Stimulated activated CD4-positive, alpha-beta T cell treated with anti-CD3 and anti-CD28 coated beads, Interleukin-1b, Interleukin-23, amount 100 ng/mL, for 24 hours (primary cell): ENCODE data around the gene CTBP1.

Source experiments
- DNase-seq, 4 experiments: peaks; one replicate each; pipeline ENCODE4 v3.0.0-alpha.2; 2020; ENCODE audit warnings: low read depth in 4 of 4, low spot score in 1 of 4

The CTBP1 gene

GRCh38 chr4:1211891-1212545 lies 36.9 kb downstream of the CTBP1 start:
- no peak for DNase-seq

DNA sequence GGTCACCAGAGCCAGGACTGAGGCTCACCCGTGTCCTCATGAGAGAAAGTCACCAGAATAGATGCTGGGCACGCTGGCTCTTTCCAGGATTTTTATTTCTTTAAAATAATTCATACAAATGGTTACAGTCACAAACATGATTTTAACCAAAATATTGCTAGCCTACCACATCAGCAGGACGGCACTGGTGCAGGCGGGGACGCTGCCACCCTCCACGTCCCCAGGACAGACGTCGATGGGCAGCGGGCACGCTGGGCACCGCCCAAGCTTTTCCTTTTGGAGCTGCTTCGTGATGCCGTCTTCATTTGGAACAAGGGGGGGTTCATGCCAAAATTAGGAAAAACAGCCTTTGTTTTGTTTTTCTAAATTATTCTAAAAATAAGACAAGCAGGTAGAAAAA lies 37.6 kb downstream of the CTBP1 start:
- DNase-seq: no peak

DNA sequence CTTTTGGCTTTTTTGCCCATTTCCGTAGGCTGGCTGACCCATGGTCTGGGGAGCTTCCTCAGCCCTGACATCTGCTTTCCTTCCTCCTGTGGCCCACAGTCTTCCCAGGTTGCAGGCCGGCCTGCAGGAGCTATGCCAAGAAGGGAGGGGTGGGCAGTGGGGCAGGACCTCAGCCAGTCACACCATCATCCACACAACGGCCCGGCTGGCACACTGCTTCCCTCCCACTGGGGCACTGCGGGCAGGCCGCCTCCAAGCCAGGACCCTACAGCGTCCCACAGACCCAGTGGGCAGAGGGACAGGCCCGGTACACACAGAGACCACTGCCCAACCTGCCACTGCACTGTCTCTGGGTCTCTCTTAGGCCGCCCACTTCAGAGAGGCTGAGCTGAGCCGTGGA lies 38.0 kb downstream of the CTBP1 start:
- DNase-seq: no peak

- no peak for DNase-seq
These were observed 38.6 kb downstream of the CTBP1 start for GRCh38 chr4:1210241-1210841.

GRCh38 chr4:1209821-1210220 lies 39.1 kb downstream of the CTBP1 start:
- DNase-seq: no peak

DNA sequence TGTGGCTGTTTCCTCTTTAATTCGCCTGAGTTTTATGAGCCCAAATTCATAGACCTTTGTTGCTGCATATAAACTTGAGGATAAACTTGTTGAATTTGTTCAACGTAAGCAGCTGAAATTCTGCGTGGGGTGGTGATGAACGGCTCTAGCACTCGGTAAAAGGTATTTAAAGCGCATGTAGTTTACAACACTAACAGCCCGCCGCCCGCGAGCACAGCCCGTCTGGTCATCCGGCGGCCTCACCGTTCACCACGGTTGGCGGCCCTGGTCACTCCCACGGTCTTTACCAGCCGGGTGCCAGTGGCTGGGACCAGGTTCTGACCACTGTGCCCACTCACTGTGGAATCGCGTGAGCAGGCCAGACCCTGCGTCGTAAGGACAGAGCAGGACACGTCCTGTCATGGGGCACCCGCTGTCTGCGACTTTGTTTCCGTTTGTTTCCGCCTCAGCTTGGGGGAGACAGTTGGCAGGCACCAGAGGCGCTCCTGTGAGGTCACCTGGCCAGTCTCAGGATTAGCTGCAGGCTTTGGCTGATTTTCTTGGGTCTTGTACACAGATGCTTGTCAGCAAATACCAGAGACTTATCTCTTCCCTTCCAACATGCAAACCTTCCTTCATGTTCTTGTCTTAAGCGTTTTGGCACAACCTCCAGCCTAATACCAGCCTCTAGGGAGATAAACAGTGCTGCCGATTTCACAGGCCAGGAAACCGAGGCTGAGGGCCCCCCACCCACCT lies 39.8 kb downstream of the CTBP1 start:
- DNase-seq: no peak

DNA sequence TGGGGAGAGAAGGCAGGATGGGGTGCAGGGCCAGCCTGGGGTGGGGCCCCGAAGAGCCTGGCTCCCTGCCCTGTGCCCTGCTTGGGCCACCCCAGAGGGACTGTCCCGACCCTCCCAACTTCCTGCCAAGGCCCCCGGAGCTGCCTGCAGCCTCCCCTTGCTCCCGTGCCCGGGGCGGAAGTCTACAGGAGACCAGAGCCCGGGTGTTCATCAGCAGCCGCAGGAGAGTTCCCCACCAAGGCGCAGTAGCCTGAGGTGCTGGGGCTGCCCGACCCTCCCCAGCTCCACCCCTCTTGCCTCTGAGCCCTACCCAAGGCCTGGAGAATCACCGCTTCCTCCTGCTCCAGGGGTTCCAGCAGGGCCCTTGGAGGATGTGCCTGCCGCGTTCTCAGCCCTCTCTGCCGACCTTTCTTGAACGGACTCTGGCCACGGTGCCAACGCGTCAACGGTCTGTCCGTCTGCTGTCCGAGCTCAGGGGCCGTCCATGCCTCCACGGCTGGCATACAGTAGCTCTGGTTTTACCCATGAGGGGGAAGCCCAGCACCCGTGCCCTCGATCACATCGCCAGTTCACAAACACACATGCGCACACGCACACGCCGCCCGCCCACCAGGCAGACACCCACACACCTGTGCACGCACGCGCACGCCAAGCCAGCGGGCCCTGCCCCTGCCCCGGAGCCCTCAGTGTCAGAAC lies 40.5 kb downstream of the CTBP1 start:
- no peak for DNase-seq

DNA sequence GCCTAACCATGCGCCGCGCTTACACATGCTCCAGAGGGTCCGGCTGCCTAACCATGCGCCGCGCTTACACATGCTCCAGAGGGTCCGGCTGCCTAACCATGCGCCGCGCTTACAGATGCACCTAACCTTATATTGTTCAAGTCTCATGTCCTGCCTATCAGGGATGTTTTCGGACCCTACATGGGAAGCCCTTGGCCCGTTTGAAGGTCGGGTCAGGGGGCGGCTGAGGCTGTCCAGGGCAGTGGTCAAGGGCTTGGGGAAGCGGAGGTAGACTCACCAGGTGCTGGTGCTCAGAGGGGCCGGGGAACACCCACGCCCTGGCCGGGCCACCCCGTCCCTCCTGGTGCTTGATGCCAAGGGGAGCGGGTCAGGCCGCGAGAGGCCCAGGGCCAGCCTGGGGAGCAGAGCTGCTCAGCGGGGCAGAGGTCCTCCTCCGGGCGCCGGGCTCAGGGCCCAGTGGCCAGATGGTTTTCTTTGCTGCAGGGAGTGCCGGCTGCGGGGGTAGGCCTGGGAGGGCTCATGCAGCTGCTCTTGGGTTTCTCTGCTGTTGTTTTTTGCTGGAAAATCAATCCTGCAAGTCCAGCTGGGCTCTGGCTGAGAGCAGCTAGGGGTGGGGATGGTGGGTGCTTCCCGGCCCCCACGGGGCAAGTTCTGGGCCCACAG lies 41.2 kb downstream of the CTBP1 start:
- no peak for DNase-seq

DNA sequence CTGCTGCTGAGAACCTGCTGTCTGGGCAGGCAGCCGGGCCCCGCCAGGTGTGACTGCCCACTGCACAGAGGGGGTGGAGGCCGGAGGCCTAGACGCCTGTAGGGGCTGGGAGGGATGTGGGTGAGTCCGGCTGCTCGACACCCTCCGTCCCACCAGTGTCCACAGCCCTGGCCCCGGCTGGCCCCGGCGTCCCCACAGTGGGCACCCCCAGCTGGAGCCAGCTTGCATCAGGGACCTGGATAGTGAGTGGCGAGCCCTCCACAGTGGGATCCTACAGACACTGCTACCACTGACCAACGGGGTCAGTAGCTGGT lies 41.8 kb downstream of the CTBP1 start:
- no peak for DNase-seq

- DNase-seq: no peak
These were observed 42.4 kb downstream of the CTBP1 start for GRCh38 chr4:1206299-1207156.

DNA sequence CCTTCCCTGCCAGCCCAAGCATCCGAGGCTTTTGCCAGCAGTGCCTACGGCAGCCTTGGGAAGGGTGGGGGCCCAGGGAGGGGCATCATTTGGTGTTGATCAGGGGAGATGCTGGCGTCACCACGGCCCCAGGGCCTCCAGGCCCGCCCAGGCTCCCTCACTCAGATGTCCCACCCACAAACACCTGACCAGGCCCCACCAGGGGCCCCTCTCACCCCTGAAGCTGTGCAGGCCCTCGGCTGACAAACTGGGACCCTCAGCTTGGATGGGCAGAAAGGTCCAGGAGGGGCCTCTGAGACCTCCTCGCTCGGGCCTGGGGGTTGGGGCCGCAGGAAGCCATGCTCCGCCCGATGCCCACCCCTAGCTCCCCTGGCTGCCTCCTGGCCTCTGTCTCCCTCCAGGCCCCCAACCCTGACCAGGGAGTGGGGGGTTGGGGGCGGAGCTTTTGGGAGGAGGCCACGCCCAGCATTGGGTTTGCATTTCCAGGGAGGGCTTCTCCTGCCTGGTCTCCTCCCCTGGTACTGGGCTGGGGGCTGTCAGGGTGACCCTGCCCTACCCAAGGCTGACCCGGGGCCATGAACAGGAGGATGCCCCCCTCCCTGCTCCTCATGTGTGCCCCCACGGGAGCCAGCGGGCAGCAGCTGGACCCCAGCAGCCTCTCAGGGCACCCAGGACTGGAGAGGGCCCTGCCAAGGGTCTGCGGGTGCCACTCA lies 43.2 kb downstream of the CTBP1 start:
- DNase-seq: no peak

DNA sequence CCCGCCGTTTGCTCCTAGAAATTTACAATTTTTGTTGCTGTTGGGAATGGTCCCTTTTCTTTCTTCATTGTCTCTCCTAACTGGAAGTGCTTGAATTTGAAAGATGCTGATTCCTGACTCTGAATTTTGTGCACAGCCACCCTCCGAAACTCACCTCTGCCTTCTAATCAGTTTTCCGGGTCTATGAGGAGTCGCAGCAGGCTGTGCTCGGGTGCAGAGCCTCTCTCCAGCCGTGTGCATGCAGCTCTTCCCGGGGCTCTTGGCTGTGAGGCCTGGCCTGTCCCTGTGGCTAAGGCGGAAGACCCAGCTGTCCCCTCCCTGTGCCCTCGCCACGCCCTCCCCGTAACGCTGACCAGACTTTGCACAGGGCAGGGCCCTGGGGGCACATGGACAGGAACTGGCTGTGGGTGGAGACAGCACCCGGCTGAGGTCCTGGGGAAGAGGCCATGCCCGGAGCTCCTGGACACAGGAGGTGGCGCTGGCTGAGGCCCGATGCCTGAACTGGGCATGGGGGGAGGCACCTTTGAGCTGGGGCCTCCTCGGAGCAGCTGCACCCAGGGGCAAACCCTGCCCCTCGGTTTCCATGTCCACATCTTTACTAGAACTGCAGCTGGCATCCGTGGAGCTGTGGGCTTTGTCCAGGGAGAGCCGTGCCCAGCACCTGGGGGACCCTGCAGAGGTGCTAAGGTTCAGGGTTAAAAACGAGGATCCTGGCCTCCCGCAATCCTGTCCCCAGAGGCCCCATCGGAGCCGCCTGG lies 43.9 kb downstream of the CTBP1 start:
- DNase-seq: no peak

- no peak for DNase-seq
These were observed 44.6 kb downstream of the CTBP1 start for GRCh38 chr4:1204286-1204827.

- DNase-seq: no peak
These were observed 45.8 kb downstream of the CTBP1 start for GRCh38 chr4:1203026-1203616.

DNA sequence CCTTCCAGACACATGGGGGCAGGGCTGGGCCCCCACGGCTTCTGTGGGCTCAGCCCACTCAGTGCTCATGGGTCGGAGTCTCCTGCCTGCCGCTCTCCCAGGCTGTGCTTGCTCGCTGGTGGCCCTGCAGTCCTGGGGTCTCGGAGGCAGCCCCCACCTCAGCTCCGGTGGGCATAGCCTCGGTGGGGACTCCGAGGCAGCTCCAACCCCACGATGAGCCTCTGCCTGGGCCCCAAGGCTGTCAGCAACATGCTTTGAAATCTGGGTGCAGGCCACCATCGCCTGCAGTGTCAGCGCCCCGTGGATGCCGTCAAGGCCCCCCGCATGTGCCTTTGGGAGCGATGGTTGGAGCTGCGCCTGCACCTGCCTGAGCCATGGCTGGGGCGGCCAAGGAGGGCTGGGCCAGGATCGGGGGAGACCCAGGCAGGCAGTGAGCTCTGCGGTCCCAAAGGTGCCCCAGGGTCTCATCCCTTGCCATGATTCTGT lies 46.4 kb downstream of the CTBP1 start:
- no peak for DNase-seq

DNA sequence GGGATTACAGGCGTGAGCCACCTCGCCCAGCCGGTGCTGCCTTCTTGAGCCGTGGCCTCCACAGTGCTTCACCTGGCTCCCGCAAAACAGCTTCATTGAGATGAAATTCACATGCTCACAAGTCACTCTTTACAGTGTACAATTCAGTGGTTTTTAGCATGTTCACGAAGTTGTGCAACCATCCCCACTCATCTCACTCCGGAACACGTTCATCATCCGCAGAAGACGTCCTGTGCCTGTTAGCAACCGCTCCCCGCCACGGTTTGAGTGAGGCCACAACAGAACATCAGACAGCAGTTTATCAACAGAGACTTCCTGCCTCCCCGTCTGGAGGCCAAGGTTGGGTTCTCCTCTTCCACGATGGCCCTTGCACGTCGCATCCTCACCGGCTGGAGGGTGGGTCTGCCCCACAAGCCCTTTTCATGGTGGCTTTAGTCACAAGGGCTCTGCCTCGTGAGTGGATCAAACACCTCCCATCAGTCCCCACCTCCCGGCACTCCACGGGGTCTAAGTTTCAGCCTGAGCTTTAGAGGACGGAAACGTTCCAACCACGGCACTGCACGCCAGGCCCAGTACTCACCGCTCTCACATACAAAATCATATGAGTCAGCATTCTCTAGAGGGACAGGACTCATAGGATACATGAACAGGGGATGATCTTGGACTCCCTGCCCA lies 46.9 kb downstream of the CTBP1 start:
- DNase-seq: peak; percentile 37 to 67 (median 42)

GRCh38 chr4:1200425-1201035 lies 48.4 kb downstream of the CTBP1 start:
- no peak for DNase-seq
